ENCODE results near the gene SULF2. TPM values are rescaled to one million over a fixed set of nuclear protein-coding genes. Genes with fewer than 3 reads are reported as not detected.

The SULF2 gene
- total and polyA plus RNA-seq, 2 of the 13 experiments (the other 11 are each of a cell fraction or from before 2014, with no cell fraction given) = 7.2 to 50.9 TPM

DNA sequence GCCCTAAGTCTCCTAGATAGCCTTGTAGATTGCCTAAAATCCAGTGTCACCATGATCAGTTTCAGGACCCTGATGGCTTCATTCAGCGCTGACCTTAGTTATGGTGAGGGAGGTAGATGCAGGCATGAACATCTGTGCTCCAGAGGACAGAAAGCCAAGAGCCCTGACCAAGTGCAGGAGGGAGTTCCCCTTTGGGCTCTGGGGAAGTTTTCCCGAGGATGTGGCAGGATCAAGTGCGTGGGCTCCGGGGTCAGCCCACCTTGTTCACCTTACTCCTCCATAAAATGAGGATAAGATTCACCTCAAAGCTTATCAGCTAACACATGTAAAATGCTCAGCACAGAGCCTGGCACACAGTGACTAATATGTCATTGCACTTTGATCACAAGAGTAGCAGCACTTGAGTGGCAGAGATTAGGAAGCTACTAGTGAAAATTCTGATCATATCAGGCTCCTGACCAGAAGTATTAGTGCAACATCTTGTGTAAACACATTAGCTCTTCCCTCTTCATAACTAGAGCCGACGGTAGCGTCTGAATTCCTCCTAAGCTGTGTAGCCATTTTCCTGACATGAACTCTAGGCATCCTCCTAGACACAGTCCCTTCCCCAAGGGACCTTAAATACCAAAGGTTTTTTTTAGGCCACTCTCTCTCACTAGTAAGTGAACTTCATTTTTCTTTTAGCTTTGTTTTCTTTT lies 125.2 kb downstream of the SULF2 start (continued):
- TF ChIP-seq, protein P1, sequence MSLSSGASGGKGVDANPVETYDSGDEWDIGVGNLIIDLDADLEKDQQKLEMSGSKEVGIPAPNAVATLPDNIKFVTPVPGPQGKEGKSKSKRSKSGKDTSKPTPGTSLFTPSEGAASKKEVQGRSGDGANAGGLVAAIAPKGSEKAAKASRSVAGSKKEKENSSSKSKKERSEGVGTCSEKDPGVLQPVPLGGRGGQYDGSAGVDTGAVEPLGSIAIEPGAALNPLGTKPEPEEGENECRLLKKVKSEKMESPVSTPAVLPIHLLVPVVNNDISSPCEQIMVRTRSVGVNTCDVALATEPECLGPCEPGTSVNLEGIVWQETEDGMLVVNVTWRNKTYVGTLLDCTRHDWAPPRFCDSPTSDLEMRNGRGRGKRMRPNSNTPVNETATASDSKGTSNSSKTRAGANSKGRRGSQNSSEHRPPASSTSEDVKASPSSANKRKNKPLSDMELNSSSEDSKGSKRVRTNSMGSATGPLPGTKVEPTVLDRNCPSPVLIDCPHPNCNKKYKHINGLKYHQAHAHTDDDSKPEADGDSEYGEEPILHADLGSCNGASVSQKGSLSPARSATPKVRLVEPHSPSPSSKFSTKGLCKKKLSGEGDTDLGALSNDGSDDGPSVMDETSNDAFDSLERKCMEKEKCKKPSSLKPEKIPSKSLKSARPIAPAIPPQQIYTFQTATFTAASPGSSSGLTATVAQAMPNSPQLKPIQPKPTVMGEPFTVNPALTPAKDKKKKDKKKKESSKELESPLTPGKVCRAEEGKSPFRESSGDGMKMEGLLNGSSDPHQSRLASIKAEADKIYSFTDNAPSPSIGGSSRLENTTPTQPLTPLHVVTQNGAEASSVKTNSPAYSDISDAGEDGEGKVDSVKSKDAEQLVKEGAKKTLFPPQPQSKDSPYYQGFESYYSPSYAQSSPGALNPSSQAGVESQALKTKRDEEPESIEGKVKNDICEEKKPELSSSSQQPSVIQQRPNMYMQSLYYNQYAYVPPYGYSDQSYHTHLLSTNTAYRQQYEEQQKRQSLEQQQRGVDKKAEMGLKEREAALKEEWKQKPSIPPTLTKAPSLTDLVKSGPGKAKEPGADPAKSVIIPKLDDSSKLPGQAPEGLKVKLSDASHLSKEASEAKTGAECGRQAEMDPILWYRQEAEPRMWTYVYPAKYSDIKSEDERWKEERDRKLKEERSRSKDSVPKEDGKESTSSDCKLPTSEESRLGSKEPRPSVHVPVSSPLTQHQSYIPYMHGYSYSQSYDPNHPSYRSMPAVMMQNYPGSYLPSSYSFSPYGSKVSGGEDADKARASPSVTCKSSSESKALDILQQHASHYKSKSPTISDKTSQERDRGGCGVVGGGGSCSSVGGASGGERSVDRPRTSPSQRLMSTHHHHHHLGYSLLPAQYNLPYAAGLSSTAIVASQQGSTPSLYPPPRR (CRISPR knock-in tag; IDR thresholded peaks at IDR 0.05; ENCODE audit: borderline replicate concordance) = no peak
- TF ChIP-seq, protein P2, sequence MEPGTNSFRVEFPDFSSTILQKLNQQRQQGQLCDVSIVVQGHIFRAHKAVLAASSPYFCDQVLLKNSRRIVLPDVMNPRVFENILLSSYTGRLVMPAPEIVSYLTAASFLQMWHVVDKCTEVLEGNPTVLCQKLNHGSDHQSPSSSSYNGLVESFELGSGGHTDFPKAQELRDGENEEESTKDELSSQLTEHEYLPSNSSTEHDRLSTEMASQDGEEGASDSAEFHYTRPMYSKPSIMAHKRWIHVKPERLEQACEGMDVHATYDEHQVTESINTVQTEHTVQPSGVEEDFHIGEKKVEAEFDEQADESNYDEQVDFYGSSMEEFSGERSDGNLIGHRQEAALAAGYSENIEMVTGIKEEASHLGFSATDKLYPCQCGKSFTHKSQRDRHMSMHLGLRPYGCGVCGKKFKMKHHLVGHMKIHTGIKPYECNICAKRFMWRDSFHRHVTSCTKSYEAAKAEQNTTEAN (CRISPR knock-in tag; conservative IDR thresholded peaks at IDR 0.05) = peak; percentile 84
- TF ChIP-seq ZNF205 (CRISPR knock-in tag; IDR thresholded peaks at IDR 0.05) (0 out of 2 replicates have a peak, but pooled peaks have one; percentile 22), ELF3 (CRISPR knock-in tag; IDR thresholded peaks at IDR 0.05) (peak; percentile 19; the same call in 1 of the 2 replicates), DMAP1 (CRISPR knock-in tag; IDR thresholded peaks at IDR 0.05) (0 out of 2 replicates have a peak, but pooled peaks have one; percentile 27)
- TF ChIP-seq, protein P3, sequence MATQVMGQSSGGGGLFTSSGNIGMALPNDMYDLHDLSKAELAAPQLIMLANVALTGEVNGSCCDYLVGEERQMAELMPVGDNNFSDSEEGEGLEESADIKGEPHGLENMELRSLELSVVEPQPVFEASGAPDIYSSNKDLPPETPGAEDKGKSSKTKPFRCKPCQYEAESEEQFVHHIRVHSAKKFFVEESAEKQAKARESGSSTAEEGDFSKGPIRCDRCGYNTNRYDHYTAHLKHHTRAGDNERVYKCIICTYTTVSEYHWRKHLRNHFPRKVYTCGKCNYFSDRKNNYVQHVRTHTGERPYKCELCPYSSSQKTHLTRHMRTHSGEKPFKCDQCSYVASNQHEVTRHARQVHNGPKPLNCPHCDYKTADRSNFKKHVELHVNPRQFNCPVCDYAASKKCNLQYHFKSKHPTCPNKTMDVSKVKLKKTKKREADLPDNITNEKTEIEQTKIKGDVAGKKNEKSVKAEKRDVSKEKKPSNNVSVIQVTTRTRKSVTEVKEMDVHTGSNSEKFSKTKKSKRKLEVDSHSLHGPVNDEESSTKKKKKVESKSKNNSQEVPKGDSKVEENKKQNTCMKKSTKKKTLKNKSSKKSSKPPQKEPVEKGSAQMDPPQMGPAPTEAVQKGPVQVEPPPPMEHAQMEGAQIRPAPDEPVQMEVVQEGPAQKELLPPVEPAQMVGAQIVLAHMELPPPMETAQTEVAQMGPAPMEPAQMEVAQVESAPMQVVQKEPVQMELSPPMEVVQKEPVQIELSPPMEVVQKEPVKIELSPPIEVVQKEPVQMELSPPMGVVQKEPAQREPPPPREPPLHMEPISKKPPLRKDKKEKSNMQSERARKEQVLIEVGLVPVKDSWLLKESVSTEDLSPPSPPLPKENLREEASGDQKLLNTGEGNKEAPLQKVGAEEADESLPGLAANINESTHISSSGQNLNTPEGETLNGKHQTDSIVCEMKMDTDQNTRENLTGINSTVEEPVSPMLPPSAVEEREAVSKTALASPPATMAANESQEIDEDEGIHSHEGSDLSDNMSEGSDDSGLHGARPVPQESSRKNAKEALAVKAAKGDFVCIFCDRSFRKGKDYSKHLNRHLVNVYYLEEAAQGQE (IDR thresholded peaks at IDR 0.05; ENCODE audit: borderline replicate concordance in 1 of 2, low read depth in 1 of 2, low read length in 2 of 2) = no peak
- TF ChIP-seq, protein P4, sequence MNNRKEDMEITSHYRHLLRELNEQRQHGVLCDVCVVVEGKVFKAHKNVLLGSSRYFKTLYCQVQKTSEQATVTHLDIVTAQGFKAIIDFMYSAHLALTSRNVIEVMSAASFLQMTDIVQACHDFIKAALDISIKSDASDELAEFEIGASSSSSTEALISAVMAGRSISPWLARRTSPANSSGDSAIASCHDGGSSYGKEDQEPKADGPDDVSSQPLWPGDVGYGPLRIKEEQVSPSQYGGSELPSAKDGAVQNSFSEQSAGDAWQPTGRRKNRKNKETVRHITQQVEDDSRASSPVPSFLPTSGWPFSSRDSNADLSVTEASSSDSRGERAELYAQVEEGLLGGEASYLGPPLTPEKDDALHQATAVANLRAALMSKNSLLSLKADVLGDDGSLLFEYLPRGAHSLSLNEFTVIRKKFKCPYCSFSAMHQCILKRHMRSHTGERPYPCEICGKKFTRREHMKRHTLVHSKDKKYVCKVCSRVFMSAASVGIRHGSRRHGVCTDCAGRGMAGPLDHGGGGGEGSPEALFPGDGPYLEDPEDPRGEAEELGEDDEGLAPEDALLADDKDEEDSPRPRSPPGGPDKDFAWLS (CRISPR knock-in tag; IDR thresholded peaks at IDR 0.05; ENCODE audit: borderline replicate concordance) = no peak
- TF ChIP-seq, protein P5, sequence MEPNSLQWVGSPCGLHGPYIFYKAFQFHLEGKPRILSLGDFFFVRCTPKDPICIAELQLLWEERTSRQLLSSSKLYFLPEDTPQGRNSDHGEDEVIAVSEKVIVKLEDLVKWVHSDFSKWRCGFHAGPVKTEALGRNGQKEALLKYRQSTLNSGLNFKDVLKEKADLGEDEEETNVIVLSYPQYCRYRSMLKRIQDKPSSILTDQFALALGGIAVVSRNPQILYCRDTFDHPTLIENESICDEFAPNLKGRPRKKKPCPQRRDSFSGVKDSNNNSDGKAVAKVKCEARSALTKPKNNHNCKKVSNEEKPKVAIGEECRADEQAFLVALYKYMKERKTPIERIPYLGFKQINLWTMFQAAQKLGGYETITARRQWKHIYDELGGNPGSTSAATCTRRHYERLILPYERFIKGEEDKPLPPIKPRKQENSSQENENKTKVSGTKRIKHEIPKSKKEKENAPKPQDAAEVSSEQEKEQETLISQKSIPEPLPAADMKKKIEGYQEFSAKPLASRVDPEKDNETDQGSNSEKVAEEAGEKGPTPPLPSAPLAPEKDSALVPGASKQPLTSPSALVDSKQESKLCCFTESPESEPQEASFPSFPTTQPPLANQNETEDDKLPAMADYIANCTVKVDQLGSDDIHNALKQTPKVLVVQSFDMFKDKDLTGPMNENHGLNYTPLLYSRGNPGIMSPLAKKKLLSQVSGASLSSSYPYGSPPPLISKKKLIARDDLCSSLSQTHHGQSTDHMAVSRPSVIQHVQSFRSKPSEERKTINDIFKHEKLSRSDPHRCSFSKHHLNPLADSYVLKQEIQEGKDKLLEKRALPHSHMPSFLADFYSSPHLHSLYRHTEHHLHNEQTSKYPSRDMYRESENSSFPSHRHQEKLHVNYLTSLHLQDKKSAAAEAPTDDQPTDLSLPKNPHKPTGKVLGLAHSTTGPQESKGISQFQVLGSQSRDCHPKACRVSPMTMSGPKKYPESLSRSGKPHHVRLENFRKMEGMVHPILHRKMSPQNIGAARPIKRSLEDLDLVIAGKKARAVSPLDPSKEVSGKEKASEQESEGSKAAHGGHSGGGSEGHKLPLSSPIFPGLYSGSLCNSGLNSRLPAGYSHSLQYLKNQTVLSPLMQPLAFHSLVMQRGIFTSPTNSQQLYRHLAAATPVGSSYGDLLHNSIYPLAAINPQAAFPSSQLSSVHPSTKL (CRISPR knock-in tag; IDR thresholded peaks at IDR 0.05) = peak; percentile 47; the same call in 1 of the 2 replicates
- TF ChIP-seq, protein P6, sequence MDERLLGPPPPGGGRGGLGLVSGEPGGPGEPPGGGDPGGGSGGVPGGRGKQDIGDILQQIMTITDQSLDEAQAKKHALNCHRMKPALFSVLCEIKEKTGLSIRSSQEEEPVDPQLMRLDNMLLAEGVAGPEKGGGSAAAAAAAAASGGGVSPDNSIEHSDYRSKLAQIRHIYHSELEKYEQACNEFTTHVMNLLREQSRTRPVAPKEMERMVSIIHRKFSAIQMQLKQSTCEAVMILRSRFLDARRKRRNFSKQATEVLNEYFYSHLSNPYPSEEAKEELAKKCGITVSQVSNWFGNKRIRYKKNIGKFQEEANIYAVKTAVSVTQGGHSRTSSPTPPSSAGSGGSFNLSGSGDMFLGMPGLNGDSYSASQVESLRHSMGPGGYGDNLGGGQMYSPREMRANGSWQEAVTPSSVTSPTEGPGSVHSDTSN (CRISPR knock-in tag; IDR thresholded peaks at IDR 0.05) = peak; percentile 45; the same call in 1 of the 2 replicates

Measured in HepG2 (cell line).